GM12873 (cell line): ENCODE results near the gene RPP21.

Experiments
- TF ChIP-seq, protein P1 (sequence below): IDR thresholded peaks from 2 replicates; pipeline ENCODE4 v1.5.1; 2012; ENCODE audit warnings: low read depth, mild to moderate bottlenecking, moderate library complexity, low read length, control low read depth; ENCODE audit not compliant: insufficient read depth; ENCODE audit errors: missing control alignments

RPP21 gene

DNA sequence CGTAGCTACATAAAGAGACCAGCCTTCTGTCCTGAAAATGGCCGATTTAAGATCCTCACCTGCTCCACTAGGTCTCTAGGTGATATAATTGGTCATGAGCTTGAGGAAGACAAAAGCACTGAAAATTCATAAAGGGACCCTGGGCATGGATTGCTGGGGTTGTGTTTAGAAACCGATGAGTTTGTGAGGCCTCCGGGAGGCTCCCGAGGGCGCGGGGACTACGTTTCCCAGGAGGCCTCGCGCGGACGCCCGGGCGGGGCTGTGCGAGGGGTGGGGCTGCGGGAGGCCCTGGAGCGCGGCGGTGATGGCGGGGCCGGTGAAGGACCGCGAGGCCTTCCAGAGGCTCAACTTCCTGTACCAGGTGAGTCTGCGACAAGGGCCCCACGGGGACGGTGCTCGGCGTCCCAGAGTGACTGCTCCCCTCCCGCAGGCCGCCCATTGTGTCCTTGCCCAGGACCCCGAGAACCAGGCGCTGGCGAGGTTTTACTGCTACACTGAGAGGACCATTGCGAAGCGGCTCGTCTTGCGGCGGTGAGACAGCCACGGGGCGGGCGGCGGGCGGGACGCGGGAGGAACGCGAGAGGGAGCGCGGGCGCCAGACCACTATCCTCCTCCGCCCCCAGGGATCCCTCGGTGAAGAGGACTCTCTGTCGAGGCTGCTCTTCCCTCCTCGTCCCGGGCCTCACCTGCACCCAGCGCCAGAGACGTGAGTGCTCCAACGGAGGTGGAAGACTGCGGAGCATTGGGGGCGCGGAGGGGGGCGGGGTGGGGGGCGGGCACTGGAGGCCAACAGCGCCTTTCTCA, at the start of gene RPP21:
Gene RPP21 (plus strand): TSS at position 289 of the 804 bp plus-strand sequence. CDS start 16 bp downstream, at position 305.
- TF ChIP-seq, protein P1, sequence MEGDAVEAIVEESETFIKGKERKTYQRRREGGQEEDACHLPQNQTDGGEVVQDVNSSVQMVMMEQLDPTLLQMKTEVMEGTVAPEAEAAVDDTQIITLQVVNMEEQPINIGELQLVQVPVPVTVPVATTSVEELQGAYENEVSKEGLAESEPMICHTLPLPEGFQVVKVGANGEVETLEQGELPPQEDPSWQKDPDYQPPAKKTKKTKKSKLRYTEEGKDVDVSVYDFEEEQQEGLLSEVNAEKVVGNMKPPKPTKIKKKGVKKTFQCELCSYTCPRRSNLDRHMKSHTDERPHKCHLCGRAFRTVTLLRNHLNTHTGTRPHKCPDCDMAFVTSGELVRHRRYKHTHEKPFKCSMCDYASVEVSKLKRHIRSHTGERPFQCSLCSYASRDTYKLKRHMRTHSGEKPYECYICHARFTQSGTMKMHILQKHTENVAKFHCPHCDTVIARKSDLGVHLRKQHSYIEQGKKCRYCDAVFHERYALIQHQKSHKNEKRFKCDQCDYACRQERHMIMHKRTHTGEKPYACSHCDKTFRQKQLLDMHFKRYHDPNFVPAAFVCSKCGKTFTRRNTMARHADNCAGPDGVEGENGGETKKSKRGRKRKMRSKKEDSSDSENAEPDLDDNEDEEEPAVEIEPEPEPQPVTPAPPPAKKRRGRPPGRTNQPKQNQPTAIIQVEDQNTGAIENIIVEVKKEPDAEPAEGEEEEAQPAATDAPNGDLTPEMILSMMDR: no peak

DNA sequence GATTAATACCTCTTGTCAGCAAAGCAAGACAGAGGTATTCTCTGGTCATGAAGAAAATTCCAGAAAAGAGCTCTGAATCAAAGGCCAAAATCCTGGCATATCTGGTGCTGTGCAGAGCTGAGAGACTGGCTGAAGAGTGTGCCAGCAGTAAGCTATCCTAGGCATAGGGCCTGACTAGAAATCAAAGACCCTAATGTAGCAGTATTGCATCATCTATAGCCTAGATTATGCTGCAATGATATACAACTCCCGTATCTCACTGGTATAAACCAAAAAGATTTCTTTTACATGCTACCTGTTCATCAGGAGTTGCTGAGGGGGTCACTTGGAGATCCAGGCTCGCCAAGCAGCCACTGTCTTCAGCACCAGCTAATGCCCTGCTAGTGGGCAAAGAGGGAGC, 49.1 kb upstream of the RPP21 start:
- TF ChIP-seq, protein P1: no peak

DNA sequence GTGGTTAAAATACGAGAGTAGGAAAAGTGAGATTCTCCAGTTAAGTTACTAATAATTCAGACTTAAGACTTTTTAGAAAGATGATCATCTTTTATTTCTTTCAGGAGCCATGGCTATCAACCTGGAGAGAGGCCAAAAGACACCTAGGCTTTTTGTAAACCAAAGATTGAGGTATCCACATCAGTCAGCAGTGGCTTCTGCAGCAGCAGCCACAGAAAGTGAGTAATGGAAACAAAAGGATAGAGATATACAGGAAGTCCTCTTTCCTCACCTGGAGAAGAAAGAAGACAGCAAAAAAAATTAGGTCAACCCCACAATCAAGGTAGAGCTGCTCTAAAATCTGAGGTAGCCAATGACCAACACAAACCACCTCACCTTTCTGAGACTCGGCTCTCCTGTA, 41.0 kb upstream of the RPP21 start:
- TF ChIP-seq, protein P1: no peak

DNA sequence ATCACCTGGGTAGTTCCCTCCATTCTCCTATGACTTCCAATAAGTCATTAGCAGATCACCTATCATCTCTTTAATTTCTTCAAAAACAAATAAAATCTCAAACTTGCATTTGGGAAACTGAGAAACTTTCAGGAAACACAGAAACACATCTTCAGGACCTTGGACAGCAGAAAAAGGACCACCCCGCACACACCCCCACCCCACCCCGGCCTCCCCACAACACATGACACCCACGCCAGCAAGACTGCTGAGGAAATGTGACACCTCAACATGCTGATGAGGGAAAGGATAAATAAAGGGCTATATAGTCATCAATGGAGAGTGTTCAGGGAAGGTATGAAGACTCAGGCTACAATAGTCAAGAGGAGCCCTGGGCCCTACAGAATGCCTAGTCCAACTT, 33.9 kb upstream of the RPP21 start:
- TF ChIP-seq, protein P1: no peak

DNA sequence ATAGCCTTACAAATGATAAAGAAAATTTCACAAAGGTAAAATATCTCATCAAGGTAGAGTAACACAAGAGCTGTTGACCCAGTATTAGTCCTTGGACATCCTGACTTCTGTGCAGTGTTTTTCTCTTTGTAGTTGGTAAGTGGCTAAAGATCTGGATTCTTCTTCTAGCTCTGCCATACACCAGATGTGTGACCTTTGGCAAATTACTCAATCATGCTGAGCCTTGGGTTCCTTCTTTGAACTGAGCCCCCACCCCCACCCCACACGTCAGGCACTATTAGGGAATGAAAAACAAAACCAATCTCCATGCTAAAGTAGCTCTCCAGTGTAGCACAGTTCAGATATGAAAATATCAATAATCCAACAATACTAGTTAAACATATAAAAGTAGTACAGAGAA, 33.3 kb upstream of the RPP21 start:
- TF ChIP-seq, protein P1: no peak

DNA sequence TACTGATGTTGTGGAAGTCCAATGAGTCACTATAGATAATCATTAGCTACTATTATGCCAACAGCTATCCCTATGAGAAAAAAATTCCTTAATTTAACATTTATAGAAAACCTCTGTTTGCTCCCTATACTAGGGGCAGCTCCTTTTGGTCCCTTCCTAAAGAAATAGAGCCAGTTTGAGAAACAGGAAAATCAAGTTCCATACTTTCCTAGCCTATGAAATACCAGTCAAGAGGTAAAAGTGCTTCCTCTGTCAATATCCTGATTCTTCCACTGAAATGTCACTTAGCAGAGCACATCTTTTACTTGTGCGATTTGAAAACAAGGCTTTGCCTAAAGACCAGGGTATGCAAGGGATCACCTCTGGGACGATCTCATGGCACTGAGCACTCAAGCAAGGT, 32.7 kb upstream of the RPP21 start:
- TF ChIP-seq, protein P1: no peak

DNA sequence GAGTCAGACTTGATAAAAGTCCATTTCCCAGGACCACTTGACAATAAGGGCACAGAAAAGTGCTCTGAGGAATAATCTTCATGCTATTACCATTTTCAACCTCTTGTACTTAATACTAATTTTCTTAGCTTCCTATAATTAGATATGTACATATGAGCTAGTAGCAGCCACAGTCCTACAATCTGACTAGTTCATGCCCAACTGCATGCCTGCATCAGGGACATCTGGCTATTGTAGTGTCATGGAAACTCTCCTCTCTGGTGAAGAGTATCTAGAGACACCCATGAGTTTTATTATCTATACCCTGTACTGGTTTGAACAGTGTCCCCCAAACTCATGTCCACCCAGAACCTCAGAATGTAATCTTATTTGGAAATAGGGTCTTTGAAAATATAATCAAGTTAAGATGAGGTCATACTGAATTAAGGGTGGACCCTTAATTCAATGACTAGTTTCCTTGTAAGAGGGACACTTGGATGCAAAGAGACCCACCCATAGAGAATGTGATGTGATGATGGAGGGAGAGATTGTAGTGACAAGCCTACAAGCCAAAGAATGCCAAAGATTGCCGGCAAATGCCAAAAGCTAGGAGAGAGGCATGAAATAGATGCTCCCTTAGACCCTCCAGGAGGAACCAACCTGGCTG, 32.2 kb upstream of the RPP21 start:
- TF ChIP-seq, protein P1: no peak
